Measurements from ENCODE around the gene FAM117B. TPM values are rescaled to one million over a fixed set of nuclear protein-coding genes. Genes with fewer than 3 reads are reported as not detected.

The FAM117B gene
- total RNA-seq (2021; ENCODE audit: unreplicated experiment) (9.1 TPM), Bru-seq, nascent RNA (percentile 66 among the genes with signal in this experiment), BruChase-seq, experiment 1, labeled RNA remaining after a 6-hour chase (percentile 62 among the genes with signal in this experiment), BruChase-seq, experiment 2, labeled RNA remaining after a 2-hour chase (percentile 61 among the genes with signal in this experiment)
- polyA plus RNA-seq (2012), result 2.8 and 3.2 TPM in 2 replicates
- long read RNA-seq, full-length matches to known transcripts, result 2 of 5 reads
- long read RNA-seq, partial matches to known transcripts, result 2 of 5 reads
- long read RNA-seq, other reads (novel, unspliced or antisense), result 1 of 5 reads

GRCh38 chr2:202634556-202635427 is at the start of gene FAM117B:
TSS of gene FAM117B (plus strand) at chr2:202634969. CDS start at chr2:202635188, 219 bp downstream.
- Histone ChIP-seq H3K27me3 (ENCODE audit: insufficient read depth, low read length) (no peaks in the 10 kb centered on the region), H3K9me3 (ENCODE audit: control insufficient read depth in 1 of 2, insufficient read depth in 1 of 2, low read depth in 1 of 2, low read length in 2 of 2) (no peaks in the 10 kb centered on the region), H3K27ac (ENCODE audit: low read depth, low read length) (peak within 1 kb of the TSS; percentile 90), H3K4me2 (ENCODE audit: low read length) (peak within 1 kb of the TSS; percentile 96), H2AFZ (ENCODE audit: low read depth, low read length, poor library complexity, severe bottlenecking) (peak within 1 kb of the TSS; percentile 84), H3K79me2 (ENCODE audit: insufficient read depth, low read length) (no peaks in the 10 kb centered on the region; the same call in 1 of the 2 replicates), H3K36me3 (ENCODE audit: control insufficient read depth in 1 of 2, insufficient read depth in 2 of 2, low read length in 2 of 2) (no peaks in the 10 kb centered on the region), H3K4me1 (ENCODE audit: control insufficient read depth in 1 of 2, insufficient read depth in 2 of 2, low read length in 2 of 2) (peaks cover 9 to 23% of the 10 kb centered on the region in 2 experiments; a peak in 3 of 4 replicates), H3K4me3 (replicated peaks in 1 of 2; ENCODE audit: low read depth in 1 of 2, low read length in 2 of 2) (peak within 1 kb of the TSS; percentile 82 to 86), H3K9me2 (ENCODE audit: insufficient read depth) (no peaks in the 10 kb centered on the region), H3K9ac (ENCODE audit: low read length) (peak within 1 kb of the TSS; percentile 78), H4K20me1 (ENCODE audit: insufficient read depth) (no peaks in the 10 kb centered on the region)
- intact Hi-C loops (cut with micrococcal nuclease), result no loop called here
- ChIA-PET POLR2A (no interaction called here), CTCF (interaction anchor here (1.7 kb wide), 1 partner anchor 46 kb away, joined by 4 read pairs; no protein-coding TSS in a partner anchor), RAD21 (ENCODE audit: low non-redundant PET in 1 of 2, low total read pairs in 2 of 2, uncharacterized antibody in 2 of 2, unreplicated experiment in 2 of 2) (interaction anchor here in 1 of 2 experiments (0.7 to 1.0 kb wide), 2 partner anchors 46 to 126 kb away, joined by 4 to 8 read pairs; no protein-coding TSS in a partner anchor)
- TF ChIP-seq REST (IDR thresholded peaks at IDR 0.05; ENCODE audit: low read depth) (no peak), MAX (IDR thresholded peaks at IDR 0.05) (peak; percentile 80), EZH2phosphoT487 (IDR thresholded peaks at IDR 0.05; ENCODE audit: borderline replicate concordance) (no peak), CTCF (IDR thresholded peaks at IDR 0.05 in 2 of 3, conservative IDR thresholded peaks at IDR 0.05 in 1 of 3; ENCODE audit: borderline replicate concordance in 1 of 3, insufficient read depth in 1 of 3, low read depth in 2 of 3, low read length in 2 of 3) (no peak), POLR2A (IDR thresholded peaks at IDR 0.05; ENCODE audit: borderline replicate concordance, extremely low read depth, insufficient read depth, insufficient read length) (peak; percentile 68), SIN3A (IDR thresholded peaks at IDR 0.05; ENCODE audit: low read depth) (peak; percentile 67), ZFX (IDR thresholded peaks at IDR 0.05) (peak; percentile 30; the same call in 1 of the 2 replicates), SP1 (IDR thresholded peaks at IDR 0.05; ENCODE audit: low read depth) (peak; percentile 81), TCF7L2 (IDR thresholded peaks at IDR 0.05; ENCODE audit: borderline replicate concordance, extremely low read depth, insufficient read depth, insufficient read length) (peak; percentile 62), ZBTB33 (IDR thresholded peaks at IDR 0.05; ENCODE audit: extremely low read depth, insufficient replicate concordance, low read length) (no peak), ELF1 (IDR thresholded peaks at IDR 0.05; ENCODE audit: borderline replicate concordance, low read depth) (no peak), CBX3 (IDR thresholded peaks at IDR 0.05; ENCODE audit: low read depth) (no peak), YY1 (IDR thresholded peaks at IDR 0.05; ENCODE audit: extremely low read depth, insufficient replicate concordance, low read depth, low read length) (no peak), SRF (IDR thresholded peaks at IDR 0.05; ENCODE audit: low read depth) (no peak), POLR2AphosphoS5 (IDR thresholded peaks at IDR 0.05; ENCODE audit: low read depth, low read length) (peak; percentile 81), ZNF274 (IDR thresholded peaks at IDR 0.05; ENCODE audit: low read depth, low read length) (no peak)
- ATAC-seq (peak; percentile 94), DNase-seq (ENCODE audit: low read depth, low spot score) (peak; percentile 90)
- no TSS peak for BruUV-seq (replicated peaks)
